WTC11 (cell line): ENCODE measurements around the gene UGT1A4. TPM values are rescaled to one million over a fixed set of nuclear protein-coding genes. Genes with fewer than 3 reads are reported as not detected.

Experiments
- ATAC-seq: fragments of 200-7000 bp; cut with Tn5 transposase; 2 replicates; pipeline ENCODE4 v1.10.0; 2021; ENCODE audit warnings: mild to moderate bottlenecking, moderate library complexity
- CTCF ChIA-PET: fragments of 300-600 bp; sonication (Branson Sonifier 250); formaldehyde crosslinking; loops from one replicate; lab custom pipeline; 2021; ENCODE audit warnings: antibody characterized with exemption; lab: Charles Lee
- POLR2A ChIA-PET: fragments of 350-600 bp; sonication (Branson Sonifier 250); formaldehyde crosslinking; loops from one replicate; lab custom pipeline; 2021; ENCODE audit warnings: antibody characterized with exemption; lab: Charles Lee
- DNase-seq: peaks from one replicate; pipeline ENCODE4 v3.0.0; 2021; ENCODE audit warnings: low spot score
- H3K27ac Mint-ChIP-seq: 2 replicates; pipeline ENCODE4 v1.8.0; 2021; ENCODE audit warnings: mixed read lengths
- H3K27me3 Mint-ChIP-seq: 2 replicates; pipeline ENCODE4 v1.8.0; 2021; ENCODE audit warnings: low read depth, mild to moderate bottlenecking, moderate library complexity, mixed read lengths
- H3K36me3 Mint-ChIP-seq: 2 replicates; pipeline ENCODE4 v1.8.0; 2021; ENCODE audit warnings: mixed read lengths
- H3K4me1 Mint-ChIP-seq: 2 replicates; pipeline ENCODE4 v1.8.0; 2022; ENCODE audit warnings: mixed read lengths
- H3K4me3 Mint-ChIP-seq: 2 replicates; pipeline ENCODE4 v1.8.0; 2021; ENCODE audit warnings: mild to moderate bottlenecking, moderate library complexity, mixed read lengths
- H3K9me3 Mint-ChIP-seq: 2 replicates; pipeline ENCODE4 v1.8.0; 2021; ENCODE audit warnings: mixed read lengths
- CBFB ChIP-seq: sonication (generic); formaldehyde crosslinking; IDR thresholded peaks from 2 replicates; pipeline ENCODE4 v1.8.1; 2022; ENCODE audit warnings: mild to moderate bottlenecking, low read depth, missing genetic modification reagents
- CDX4 ChIP-seq: fragments of 250-450 bp; sonication (Bioruptor Pico); IDR thresholded peaks from 2 replicates; pipeline ENCODE4 v1.9.0; 2021; ENCODE audit warnings: moderate library complexity, mild to moderate bottlenecking, inconsistent platforms, borderline replicate concordance
- CREB1 ChIP-seq: sonication (generic); formaldehyde crosslinking; IDR thresholded peaks from 2 replicates; pipeline ENCODE4 v1.8.0; 2023; ENCODE audit warnings: mild to moderate bottlenecking, missing genetic modification reagents
- EMX1 ChIP-seq: fragments of 250-450 bp; sonication (Bioruptor Pico); IDR thresholded peaks from 2 replicates; pipeline ENCODE4 v1.8.0; 2021; ENCODE audit warnings: mild to moderate bottlenecking
- ERG ChIP-seq: fragments of 250-450 bp; sonication (Bioruptor Pico); IDR thresholded peaks from 2 replicates; pipeline ENCODE4 v1.8.0; 2021; ENCODE audit warnings: mild to moderate bottlenecking
- ESRRA ChIP-seq: sonication (generic); formaldehyde crosslinking; IDR thresholded peaks from 2 replicates; pipeline ENCODE4 v1.8.1; 2022; ENCODE audit warnings: mild to moderate bottlenecking, missing genetic modification reagents, borderline replicate concordance
- FOXP1 ChIP-seq: sonication (generic); formaldehyde crosslinking; IDR thresholded peaks from 2 replicates; pipeline ENCODE4 v1.8.0; 2022; ENCODE audit warnings: missing genetic modification reagents, mild to moderate bottlenecking, moderate library complexity, borderline replicate concordance
- GABPB1 ChIP-seq: sonication (generic); formaldehyde crosslinking; IDR thresholded peaks from 2 replicates; pipeline ENCODE4 v1.8.1; 2023; ENCODE audit warnings: mild to moderate bottlenecking, missing genetic modification reagents
- HMGA2 ChIP-seq: fragments of 250-450 bp; sonication (Bioruptor Pico); IDR thresholded peaks from 2 replicates; pipeline ENCODE4 v1.4.0; 2021; ENCODE audit warnings: mild to moderate bottlenecking, moderate library complexity
- MAX ChIP-seq: sonication (generic); formaldehyde crosslinking; IDR thresholded peaks from 2 replicates; pipeline ENCODE4 v1.8.0; 2022; ENCODE audit warnings: mild to moderate bottlenecking, missing genetic modification reagents
- MLX ChIP-seq: sonication (generic); formaldehyde crosslinking; IDR thresholded peaks from 2 replicates; pipeline ENCODE4 v1.8.1; 2023; ENCODE audit warnings: mild to moderate bottlenecking, missing genetic modification reagents, moderate library complexity
- MXD4 ChIP-seq: fragments of 250-450 bp; sonication (Bioruptor Pico); IDR thresholded peaks from 2 replicates; pipeline ENCODE4 v1.8.0; 2021; ENCODE audit warnings: mild to moderate bottlenecking, moderate library complexity, borderline replicate concordance
- NFE2L1 ChIP-seq: sonication (generic); formaldehyde crosslinking; IDR thresholded peaks from 2 replicates; pipeline ENCODE4 v1.8.1; 2023; ENCODE audit warnings: missing genetic modification reagents
- NR1H2 ChIP-seq: sonication (generic); formaldehyde crosslinking; IDR thresholded peaks from 2 replicates; pipeline ENCODE4 v1.9.0; 2021; ENCODE audit warnings: mild to moderate bottlenecking, moderate library complexity, missing genetic modification reagents
- OVOL2 ChIP-seq: fragments of 250-450 bp; sonication (Bioruptor Pico); IDR thresholded peaks from 2 replicates; pipeline ENCODE4 v1.9.0; 2021; ENCODE audit warnings: mild to moderate bottlenecking, borderline replicate concordance
- STAT6 ChIP-seq: sonication (generic); formaldehyde crosslinking; conservative IDR thresholded peaks from 2 replicates; pipeline ENCODE4 v1.8.1; 2023; ENCODE audit warnings: mild to moderate bottlenecking, low read depth, missing genetic modification reagents, moderate library complexity
- ZNF219 ChIP-seq: sonication (generic); formaldehyde crosslinking; IDR thresholded peaks from 2 replicates; pipeline ENCODE4 v1.8.0; 2023; ENCODE audit warnings: missing genetic modification reagents, mild to moderate bottlenecking, borderline replicate concordance
- ZNF423 ChIP-seq: fragments of 250-450 bp; sonication (Bioruptor Pico); IDR thresholded peaks from 2 replicates; pipeline ENCODE4 v2.1.2; 2022; ENCODE audit warnings: mild to moderate bottlenecking, moderate library complexity
- ZNF671 ChIP-seq: fragments of 250-450 bp; sonication (Bioruptor Pico); IDR thresholded peaks from 2 replicates; pipeline ENCODE4 v1.8.0; 2021; ENCODE audit warnings: mild to moderate bottlenecking
- total RNA-seq: library from RNA; stranded (reverse); gene quantifications from 3 replicates; pipeline ENCODE4 v1.2.3, GENCODE V29; 2021
- TF ChIP-seq, protein P1 (sequence below): fragments of 250-450 bp; sonication (Bioruptor Pico); IDR thresholded peaks from 2 replicates; pipeline ENCODE4 v2.1.2; 2022; ENCODE audit warnings: mild to moderate bottlenecking, moderate library complexity
- TF ChIP-seq, protein P2 (sequence below): fragments of 200-600 bp; IDR thresholded peaks from 2 replicates; pipeline ENCODE4 v1.8.0; 2022; ENCODE audit warnings: antibody characterized with exemption

Gene UGT1A4
- total RNA-seq, 1 experiment from 2014 or later, result 0.22 TPM

- TF ChIP-seq, protein P1, sequence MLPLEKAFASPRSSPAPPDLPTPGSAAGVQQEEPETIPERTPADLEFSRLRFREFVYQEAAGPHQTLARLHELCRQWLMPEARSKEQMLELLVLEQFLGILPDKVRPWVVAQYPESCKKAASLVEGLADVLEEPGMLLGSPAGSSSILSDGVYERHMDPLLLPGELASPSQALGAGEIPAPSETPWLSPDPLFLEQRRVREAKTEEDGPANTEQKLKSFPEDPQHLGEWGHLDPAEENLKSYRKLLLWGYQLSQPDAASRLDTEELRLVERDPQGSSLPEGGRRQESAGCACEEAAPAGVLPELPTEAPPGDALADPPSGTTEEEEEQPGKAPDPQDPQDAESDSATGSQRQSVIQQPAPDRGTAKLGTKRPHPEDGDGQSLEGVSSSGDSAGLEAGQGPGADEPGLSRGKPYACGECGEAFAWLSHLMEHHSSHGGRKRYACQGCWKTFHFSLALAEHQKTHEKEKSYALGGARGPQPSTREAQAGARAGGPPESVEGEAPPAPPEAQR (CRISPR knock-in tag), result no peak
- no peak for TF ChIP-seq NR1H2 (CRISPR knock-in tag)
- TF ChIP-seq ZNF423 (CRISPR knock-in tag), result no peak
- TF ChIP-seq HMGA2, result no peak
- TF ChIP-seq EMX1 (CRISPR knock-in tag), result no peak
- TF ChIP-seq MAX (CRISPR knock-in tag), result no peak
- TF ChIP-seq ZNF671 (CRISPR knock-in tag), result no peak
- TF ChIP-seq, protein P2, sequence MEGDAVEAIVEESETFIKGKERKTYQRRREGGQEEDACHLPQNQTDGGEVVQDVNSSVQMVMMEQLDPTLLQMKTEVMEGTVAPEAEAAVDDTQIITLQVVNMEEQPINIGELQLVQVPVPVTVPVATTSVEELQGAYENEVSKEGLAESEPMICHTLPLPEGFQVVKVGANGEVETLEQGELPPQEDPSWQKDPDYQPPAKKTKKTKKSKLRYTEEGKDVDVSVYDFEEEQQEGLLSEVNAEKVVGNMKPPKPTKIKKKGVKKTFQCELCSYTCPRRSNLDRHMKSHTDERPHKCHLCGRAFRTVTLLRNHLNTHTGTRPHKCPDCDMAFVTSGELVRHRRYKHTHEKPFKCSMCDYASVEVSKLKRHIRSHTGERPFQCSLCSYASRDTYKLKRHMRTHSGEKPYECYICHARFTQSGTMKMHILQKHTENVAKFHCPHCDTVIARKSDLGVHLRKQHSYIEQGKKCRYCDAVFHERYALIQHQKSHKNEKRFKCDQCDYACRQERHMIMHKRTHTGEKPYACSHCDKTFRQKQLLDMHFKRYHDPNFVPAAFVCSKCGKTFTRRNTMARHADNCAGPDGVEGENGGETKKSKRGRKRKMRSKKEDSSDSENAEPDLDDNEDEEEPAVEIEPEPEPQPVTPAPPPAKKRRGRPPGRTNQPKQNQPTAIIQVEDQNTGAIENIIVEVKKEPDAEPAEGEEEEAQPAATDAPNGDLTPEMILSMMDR, result no peak
Observed at GRCh38 chr2:233799716-233800115, 81.2 kb downstream of the UGT1A4 start (continued).

- Mint-ChIP-seq H3K4me3 (no peak overlapping the region), H3K4me1 (no peaks in the 10 kb centered on the region), H3K27me3 (no peaks in the 10 kb centered on the region; the same call in 1 of the 2 replicates), H3K36me3 (no peaks in the 10 kb centered on the region), H3K9me3 (peaks cover 13% of the 10 kb centered on the region), H3K27ac (no peak overlapping the region)
- no peak for TF ChIP-seq CBFB (CRISPR knock-in tag)
- TF ChIP-seq CREB1, result no peak
- no peak for TF ChIP-seq NR1H2 (CRISPR knock-in tag)
- TF ChIP-seq MXD4, result no peak
- TF ChIP-seq NFE2L1 (CRISPR knock-in tag), result no peak
- TF ChIP-seq GABPB1, result no peak
- no peak for TF ChIP-seq OVOL2 (CRISPR knock-in tag)
- no peak for TF ChIP-seq ZNF219
- TF ChIP-seq FOXP1 (CRISPR knock-in tag), result no peak
- TF ChIP-seq MAX (CRISPR knock-in tag), result no peak
- TF ChIP-seq ESRRA (CRISPR knock-in tag), result no peak
- no peak for TF ChIP-seq CDX4 (CRISPR knock-in tag)
- no peak for TF ChIP-seq ERG (CRISPR knock-in tag)
- POLR2A ChIA-PET, result no interaction called here
- ATAC-seq, result no peak
- DNase-seq, result no peak
- CTCF ChIA-PET, result no interaction called here
Observed at GRCh38 chr2:233800208-233800607, 81.7 kb downstream of the UGT1A4 start.

GRCh38 chr2:233801357-233802131 is 83.0 kb downstream of the UGT1A4 start:
- CTCF ChIA-PET, result interaction anchor here (0.6 kb wide), 1 partner anchor 496 kb away, joined by 3 read pairs; no protein-coding TSS in a partner anchor
- Mint-ChIP-seq H3K27ac (no peak overlapping the region), H3K4me3 (no peak overlapping the region), H3K4me1 (no peaks in the 10 kb centered on the region), H3K36me3 (no peaks in the 10 kb centered on the region), H3K9me3 (peaks cover 13% of the 10 kb centered on the region)
- ATAC-seq (no peak), DNase-seq (no peak)
- POLR2A ChIA-PET, result no interaction called here
- TF ChIP-seq CDX4 (CRISPR knock-in tag) (no peak), STAT6 (CRISPR knock-in tag) (no peak), MLX (CRISPR knock-in tag) (no peak)
- TF ChIP-seq, all 79 proteins: peak for 0
- no peaks in the 10 kb centered on the region; the same call in 1 of the 2 replicates for H3K27me3 Mint-ChIP-seq
